Chondrocyte (in vitro differentiated cells): ENCODE measurements around the gene PHYKPL. TPM values are rescaled to one million over a fixed set of nuclear protein-coding genes. Genes with fewer than 3 reads are reported as not detected.

Source experiments
- DNase-seq: peaks from one replicate; pipeline ENCODE4 v3.0.0; 2021; ENCODE audit warnings: mixed read lengths, low spot score
- H3K27ac Mint-ChIP-seq: one replicate; pipeline ENCODE4 v1.8.0; 2021; ENCODE audit warnings: mild to moderate bottlenecking, moderate library complexity, mixed read lengths; ENCODE audit not compliant: unreplicated experiment
- H3K27me3 Mint-ChIP-seq: 2 replicates; pipeline ENCODE4 v1.8.0; 2021; ENCODE audit warnings: low read depth, mixed read lengths
- H3K36me3 Mint-ChIP-seq: 2 replicates; pipeline ENCODE4 v1.8.0; 2021; ENCODE audit warnings: low read depth, mixed read lengths
- H3K4me1 Mint-ChIP-seq: 2 replicates; pipeline ENCODE4 v1.8.0; 2021; ENCODE audit warnings: low read depth, mild to moderate bottlenecking, mixed read lengths
- H3K4me3 Mint-ChIP-seq: one replicate; pipeline ENCODE4 v1.8.0; 2021; ENCODE audit warnings: mild to moderate bottlenecking, moderate library complexity, mixed read lengths; ENCODE audit not compliant: unreplicated experiment
- H3K9me3 Mint-ChIP-seq: 2 replicates; pipeline ENCODE4 v1.8.0; 2021; ENCODE audit warnings: low read depth, mixed read lengths
- CTCF ChIP-seq: fragments of 200-600 bp; sonication (generic); IDR thresholded peaks from 2 replicates; pipeline ENCODE4 v1.5.0; 2021; ENCODE audit warnings: antibody characterized with exemption, mild to moderate bottlenecking, moderate library complexity
- long read RNA-seq: library from polyadenylated mRNA; stranded (forward); transcript quantifications from one replicate; pipeline ENCODE4 v2.0.0, GENCODE V29; 2021
- total RNA-seq: library from RNA; stranded (reverse); gene quantifications from 3 replicates; pipeline ENCODE4 v1.2.1, GENCODE V29; 2021

The PHYKPL gene
- 40.0 to 49.1 TPM (median 43.8 TPM) in 3 replicates for total RNA-seq
- long read RNA-seq, partial matches to known transcripts, result 2 of 30 reads
- long read RNA-seq, other reads (novel, unspliced or antisense), result 23 of 30 reads

GRCh38 chr5:178232124-178232919 lies at the start of gene PHYKPL:
Gene PHYKPL, minus strand, starts transcription at chr5:178232802. Its CDS starts 252 bp downstream, at chr5:178232550.
- peak; percentile 53 for TF ChIP-seq CTCF
- Mint-ChIP-seq H3K9me3 (peaks cover 7% of the 10 kb centered on the region), H3K4me3 (peak within 1 kb of the TSS; percentile 78), H3K4me1 (peaks cover 38% of the 10 kb centered on the region), H3K27ac (peak within 1 kb of the TSS; percentile 71), H3K27me3 (no peaks in the 10 kb centered on the region), H3K36me3 (peaks cover 23% of the 10 kb centered on the region)
- peak; percentile 90 for DNase-seq

- no peak overlapping the region for H3K27ac Mint-ChIP-seq
- peaks cover 4% of the 10 kb centered on the region for H3K4me1 Mint-ChIP-seq
- peaks cover 22% of the 10 kb centered on the region for H3K27me3 Mint-ChIP-seq
- H3K4me3 Mint-ChIP-seq, result no peak overlapping the region
- peak; percentile 55 for DNase-seq
- peaks cover 10% of the 10 kb centered on the region for H3K9me3 Mint-ChIP-seq
- H3K36me3 Mint-ChIP-seq, result peaks cover 2% of the 10 kb centered on the region
- no peak for TF ChIP-seq CTCF
These were observed 49.8 kb upstream of the PHYKPL start for GRCh38 chr5:178282391-178282790.

GRCh38 chr5:178281331-178281730 lies 48.7 kb upstream of the PHYKPL start:
- H3K36me3 Mint-ChIP-seq, result peaks cover 2% of the 10 kb centered on the region
- H3K4me3 Mint-ChIP-seq, result no peak overlapping the region
- H3K27me3 Mint-ChIP-seq, result peaks cover 19% of the 10 kb centered on the region
- no peak overlapping the region for H3K27ac Mint-ChIP-seq
- peaks cover 4% of the 10 kb centered on the region for H3K4me1 Mint-ChIP-seq
- peaks cover 10% of the 10 kb centered on the region for H3K9me3 Mint-ChIP-seq
- no peak for TF ChIP-seq CTCF
- DNase-seq, result peak; percentile 68

- no peak for TF ChIP-seq CTCF
- Mint-ChIP-seq H3K27me3 (peaks cover 19% of the 10 kb centered on the region), H3K36me3 (peaks cover 4% of the 10 kb centered on the region)
These were observed 48.0 kb upstream of the PHYKPL start for GRCh38 chr5:178280631-178281030.

GRCh38 chr5:178279723-178280438 lies 47.3 kb upstream of the PHYKPL start:
- peak; percentile 95 for DNase-seq
- peaks cover 16% of the 10 kb centered on the region for H3K9me3 Mint-ChIP-seq
- TF ChIP-seq CTCF, result peak; percentile 99
- H3K27me3 Mint-ChIP-seq, result peaks cover 19% of the 10 kb centered on the region
- H3K4me3 Mint-ChIP-seq, result no peak overlapping the region
- H3K27ac Mint-ChIP-seq, result no peak overlapping the region
- peaks cover 4% of the 10 kb centered on the region for H3K36me3 Mint-ChIP-seq
- peaks cover 4% of the 10 kb centered on the region for H3K4me1 Mint-ChIP-seq

More at GRCh38 chr5:178280631-178281030, 48.0 kb upstream of the PHYKPL start:
- DNase-seq, result peak; percentile 84
- H3K27ac Mint-ChIP-seq, result no peak overlapping the region
- no peak overlapping the region for H3K4me3 Mint-ChIP-seq
- H3K9me3 Mint-ChIP-seq, result peaks cover 15% of the 10 kb centered on the region
- H3K4me1 Mint-ChIP-seq, result peaks cover 4% of the 10 kb centered on the region
